ENCODE measurements around the gene HAVCR1. TPM values are rescaled to one million over a fixed set of nuclear protein-coding genes. Genes with fewer than 3 reads are reported as not detected.
"Not testable (repeated sequence)": the region's sequence is repeated elsewhere in the genome, so short reads cannot be mapped to it uniquely, and the experiment has no call there.

The HAVCR1 gene
- total RNA-seq, 4 donors from 2014 or later: 1.1 TPM; not detected in 3

- 79 to 82% methylated on average over 3 of the region's 3 CpGs for WGBS, 2 donors (ENCODE audit: low coverage in 1 of 2)
- Histone ChIP-seq H3K27me3 (peaks cover 5% of the 10 kb centered on the region), H3K9me3 (no peaks in the 10 kb centered on the region), H3K27ac (no peak overlapping the region), H3K36me3 (no peaks in the 10 kb centered on the region), H3K4me1 (no peaks in the 10 kb centered on the region), H3K4me3 (no peak overlapping the region)
- TF ChIP-seq POLR2A (IDR thresholded peaks at IDR 0.05) (no peak), POLR2AphosphoS5 (IDR thresholded peaks at IDR 0.05) (no peak), EP300 (IDR thresholded peaks at IDR 0.05) (no peak), CTCF (IDR thresholded peaks at IDR 0.05) (no peak)
- ATAC-seq: no peak
Measured at GRCh38 chr5:157025093-157025698, 33.7 kb downstream of the HAVCR1 start.

GRCh38 chr5:157024208-157024959 is 34.5 kb downstream of the HAVCR1 start:
- Histone ChIP-seq H3K4me3 (no peak overlapping the region), H3K9me3 (peaks cover 0 to 1% (median 0%) of the 10 kb centered on the region in 3 donors), H3K27me3 (peaks cover 5% of the 10 kb centered on the region), H3K4me1 (no peaks in the 10 kb centered on the region), H3K36me3 (no peaks in the 10 kb centered on the region), H3K27ac (no peak overlapping the region)
- TF ChIP-seq POLR2AphosphoS5 (IDR thresholded peaks at IDR 0.05): no peak
- no peak for TF ChIP-seq CTCF (IDR thresholded peaks at IDR 0.05)
- no peak for ATAC-seq
- 67 to 76% methylated on average over 5 of the region's 5 CpGs for WGBS, 2 donors (ENCODE audit: low coverage in 1 of 2)

DNA sequence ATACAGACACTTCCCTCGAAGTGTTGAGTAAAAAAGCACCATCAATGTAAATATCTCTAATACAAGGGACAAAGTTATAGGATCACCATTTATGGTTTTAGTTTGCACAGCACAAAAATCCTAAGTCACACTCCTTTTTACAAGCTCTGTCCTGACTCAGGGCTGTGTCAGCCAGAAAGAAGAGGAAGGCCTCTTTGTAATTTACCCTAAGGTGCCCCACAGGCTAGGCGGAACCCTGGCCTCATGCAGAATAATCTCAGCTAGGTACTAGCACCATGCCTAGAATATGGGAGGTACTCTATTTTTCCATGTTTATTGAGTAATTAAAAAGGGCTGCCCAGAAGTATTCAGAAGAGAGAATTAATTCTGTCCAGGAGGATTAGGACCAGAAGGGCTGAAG is 36.9 kb downstream of the HAVCR1 start:
- H3K27ac ChIP-seq: no peak overlapping the region
- 63% methylated on average over 1 of the region's 2 CpGs; no CpG with 5 or more reads in 1 of the 2 donors for WGBS, 2 donors (ENCODE audit: low coverage in 1 of 2)
- H3K4me3 ChIP-seq: no peak overlapping the region
- ATAC-seq: no peak
- peaks cover 5% of the 10 kb centered on the region for H3K27me3 ChIP-seq
- TF ChIP-seq EP300 (IDR thresholded peaks at IDR 0.05) (no peak), CTCF (IDR thresholded peaks at IDR 0.05) (no peak), POLR2A (IDR thresholded peaks at IDR 0.05) (no peak), POLR2AphosphoS5 (IDR thresholded peaks at IDR 0.05) (no peak)
- peaks cover 0 to 20% (median 0%) of the 10 kb centered on the region in 3 donors for H3K9me3 ChIP-seq
- H3K4me1 ChIP-seq: no peaks in the 10 kb centered on the region
- H3K36me3 ChIP-seq: no peaks in the 10 kb centered on the region

DNA sequence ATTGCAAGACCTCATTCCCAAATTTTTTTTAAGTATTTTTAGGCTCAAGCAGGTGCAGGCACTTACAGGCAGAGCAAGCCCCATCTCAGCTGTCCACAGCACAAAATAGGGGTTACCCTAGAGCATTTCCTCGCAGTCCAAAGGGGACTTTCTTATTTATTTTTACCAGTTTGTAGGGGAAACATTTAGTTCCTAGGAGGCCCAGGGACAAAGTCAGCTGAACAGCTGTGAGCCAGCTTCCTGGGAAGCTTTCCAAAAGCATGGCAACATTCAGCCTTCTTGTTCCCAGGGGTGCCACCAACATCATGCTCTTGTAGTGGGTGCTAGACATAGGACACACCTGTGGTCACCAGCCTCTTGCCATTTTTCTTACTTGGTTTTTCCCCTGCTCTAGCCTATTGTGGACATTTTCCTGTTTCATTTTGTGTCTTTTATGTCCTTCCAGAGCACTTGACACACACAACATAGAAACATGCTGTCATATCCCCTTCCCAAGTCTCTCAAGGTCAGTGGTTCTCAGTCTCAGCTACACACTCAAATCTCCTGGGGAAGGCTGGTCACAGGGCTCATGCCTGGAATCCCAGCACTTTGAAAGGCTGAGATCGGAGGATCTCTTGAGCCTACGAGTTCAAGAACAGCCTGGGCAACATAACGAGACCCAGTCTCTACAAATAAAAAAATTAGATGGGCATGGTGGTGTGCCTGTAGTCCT is 38.2 kb downstream of the HAVCR1 start:
- Histone ChIP-seq H3K4me1 (no peaks in the 10 kb centered on the region), H3K9me3 (peaks cover 0 to 20% (median 0%) of the 10 kb centered on the region in 3 donors), H3K27me3 (peaks cover 5% of the 10 kb centered on the region), H3K27ac (no peak overlapping the region), H3K4me3 (no peak overlapping the region), H3K36me3 (no peaks in the 10 kb centered on the region)
- WGBS, 2 donors (ENCODE audit: low coverage in 1 of 2): 40 to 67% methylated on average over 1 of the region's 4 CpGs
- no peak for ATAC-seq
- TF ChIP-seq POLR2AphosphoS5 (IDR thresholded peaks at IDR 0.05): no peak

GRCh38 chr5:157020002-157020401 is 38.9 kb downstream of the HAVCR1 start:
- Histone ChIP-seq H3K36me3 (no peaks in the 10 kb centered on the region), H3K9me3 (peaks cover 0 to 20% (median 0%) of the 10 kb centered on the region in 3 donors), H3K27ac (no peak overlapping the region), H3K4me1 (no peaks in the 10 kb centered on the region), H3K27me3 (peaks cover 5% of the 10 kb centered on the region), H3K4me3 (no peak overlapping the region)
- ATAC-seq: no peak
- no peak for TF ChIP-seq CTCF (IDR thresholded peaks at IDR 0.05)
- no peak for TF ChIP-seq POLR2A (IDR thresholded peaks at IDR 0.05)
- no peak for TF ChIP-seq EP300 (IDR thresholded peaks at IDR 0.05)
- no peak for TF ChIP-seq POLR2AphosphoS5 (IDR thresholded peaks at IDR 0.05)

DNA sequence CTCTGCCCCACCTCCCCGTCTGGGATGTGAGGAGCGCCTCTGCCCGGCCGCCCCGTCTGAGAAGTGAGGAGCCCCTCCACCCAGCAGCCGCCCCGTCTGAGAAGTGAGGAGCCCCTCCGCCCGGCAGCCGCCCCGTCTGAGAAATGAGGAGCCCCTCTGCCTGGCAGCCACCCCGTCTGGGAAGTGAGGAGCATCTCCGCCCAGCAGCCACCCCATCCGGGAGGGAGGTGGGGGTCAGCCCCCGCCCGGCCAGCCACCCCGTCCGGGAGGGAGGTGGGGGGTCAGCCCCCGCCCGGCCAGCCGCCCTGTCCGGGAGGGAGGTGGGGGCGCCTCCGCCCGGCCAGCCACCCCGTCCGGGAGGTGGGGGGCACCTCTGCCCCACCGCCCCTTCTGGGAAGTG is 44.8 kb downstream of the HAVCR1 start:
- not testable (repeated sequence) for H3K4me1 ChIP-seq, ATAC-seq, H3K4me3 ChIP-seq, H3K27ac ChIP-seq, H3K27me3 ChIP-seq, H3K36me3 ChIP-seq
- peaks cover 0 to 17% (median 0%) of the 10 kb centered on the region in 3 donors for H3K9me3 ChIP-seq
- WGBS, 2 donors (ENCODE audit: low coverage in 1 of 2): no CpG with 5 or more reads among the region's 28 CpGs
